ENCODE data around the gene UROS.

The UROS gene

GRCh38 chr10:125838802-125839575 is 15.9 kb upstream of the UROS start:
- Histone ChIP-seq H4K20me1 (ENCODE audit: insufficient read depth, low read length, poor library complexity, severe bottlenecking) (no peaks in the 10 kb centered on the region), H3F3A (ENCODE audit: low read depth) (no peaks in the 10 kb centered on the region), H3K9me3 (ENCODE audit: insufficient read depth, low read depth, low read length) (no peaks in the 10 kb centered on the region), H3K36me3 (ENCODE audit: insufficient read depth, low read length) (peaks cover 29% of the 10 kb centered on the region; the same call in 1 of the 2 replicates), H3K4me2 (ENCODE audit: low read depth, low read length, poor library complexity, severe bottlenecking) (no peak overlapping the region), H3K4me1 (ENCODE audit: insufficient read depth, low read length, poor library complexity, severe bottlenecking) (no peaks in the 10 kb centered on the region), H3K9ac (ENCODE audit: low read depth, low read length, poor library complexity, severe bottlenecking) (no peak overlapping the region), H3K27me3 (ENCODE audit: insufficient read depth, low read length, poor library complexity, severe bottlenecking) (no peaks in the 10 kb centered on the region), H2AFZ (ENCODE audit: low read length) (no peak overlapping the region), H3K4me3 (ENCODE audit: low read length, poor library complexity, severe bottlenecking) (no peak overlapping the region), H3K9me2 (replicated peaks; ENCODE audit: low read depth, low read length) (no peaks in the 10 kb centered on the region), H3K79me2 (ENCODE audit: insufficient read depth, low read length) (no peaks in the 10 kb centered on the region)
- TF ChIP-seq EZH2phosphoT487 (IDR thresholded peaks at IDR 0.05; ENCODE audit: borderline replicate concordance), result no peak
- TF ChIP-seq, protein P1, sequence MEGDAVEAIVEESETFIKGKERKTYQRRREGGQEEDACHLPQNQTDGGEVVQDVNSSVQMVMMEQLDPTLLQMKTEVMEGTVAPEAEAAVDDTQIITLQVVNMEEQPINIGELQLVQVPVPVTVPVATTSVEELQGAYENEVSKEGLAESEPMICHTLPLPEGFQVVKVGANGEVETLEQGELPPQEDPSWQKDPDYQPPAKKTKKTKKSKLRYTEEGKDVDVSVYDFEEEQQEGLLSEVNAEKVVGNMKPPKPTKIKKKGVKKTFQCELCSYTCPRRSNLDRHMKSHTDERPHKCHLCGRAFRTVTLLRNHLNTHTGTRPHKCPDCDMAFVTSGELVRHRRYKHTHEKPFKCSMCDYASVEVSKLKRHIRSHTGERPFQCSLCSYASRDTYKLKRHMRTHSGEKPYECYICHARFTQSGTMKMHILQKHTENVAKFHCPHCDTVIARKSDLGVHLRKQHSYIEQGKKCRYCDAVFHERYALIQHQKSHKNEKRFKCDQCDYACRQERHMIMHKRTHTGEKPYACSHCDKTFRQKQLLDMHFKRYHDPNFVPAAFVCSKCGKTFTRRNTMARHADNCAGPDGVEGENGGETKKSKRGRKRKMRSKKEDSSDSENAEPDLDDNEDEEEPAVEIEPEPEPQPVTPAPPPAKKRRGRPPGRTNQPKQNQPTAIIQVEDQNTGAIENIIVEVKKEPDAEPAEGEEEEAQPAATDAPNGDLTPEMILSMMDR (conservative IDR thresholded peaks at IDR 0.05; ENCODE audit: low read length), result no peak

DNA sequence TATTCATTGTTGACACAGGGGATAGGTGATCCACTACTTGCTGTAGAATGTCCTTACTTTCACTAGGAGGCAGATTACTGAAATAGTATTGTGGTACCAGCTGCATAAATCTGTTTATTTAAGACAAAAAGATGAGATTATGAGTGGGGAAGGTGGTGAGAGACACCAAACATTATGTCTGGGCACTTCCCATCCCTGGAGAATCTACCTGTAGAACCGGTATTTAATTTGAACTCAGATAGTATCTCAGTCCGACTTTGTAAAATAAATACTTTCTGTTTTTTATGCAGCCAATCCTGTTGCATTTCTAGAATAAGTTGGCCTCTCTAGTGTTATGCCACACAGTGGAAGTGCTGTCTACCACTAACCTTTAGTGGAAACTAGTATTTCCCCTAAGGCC is 13.7 kb upstream of the UROS start:
- H3K9me2 ChIP-seq (replicated peaks; ENCODE audit: low read depth, low read length), result no peaks in the 10 kb centered on the region
- no peak overlapping the region for H3K4me2 ChIP-seq (ENCODE audit: low read depth, low read length, poor library complexity, severe bottlenecking)
- H3K79me2 ChIP-seq (ENCODE audit: insufficient read depth, low read length), result no peaks in the 10 kb centered on the region
- no peaks in the 10 kb centered on the region for H4K20me1 ChIP-seq (ENCODE audit: insufficient read depth, low read length, poor library complexity, severe bottlenecking)
- no peak overlapping the region for H3K9ac ChIP-seq (ENCODE audit: low read depth, low read length, poor library complexity, severe bottlenecking)
- H3K36me3 ChIP-seq (ENCODE audit: insufficient read depth, low read length), result peaks cover 50% of the 10 kb centered on the region; the same call in 1 of the 2 replicates
- no peaks in the 10 kb centered on the region for H3K27me3 ChIP-seq (ENCODE audit: insufficient read depth, low read length, poor library complexity, severe bottlenecking)
- TF ChIP-seq EZH2phosphoT487 (IDR thresholded peaks at IDR 0.05; ENCODE audit: borderline replicate concordance), result no peak
- TF ChIP-seq, protein P1 (conservative IDR thresholded peaks at IDR 0.05; ENCODE audit: low read length), result no peak
- H3K9me3 ChIP-seq (ENCODE audit: insufficient read depth, low read depth, low read length), result no peaks in the 10 kb centered on the region
- no peak overlapping the region for H3K4me3 ChIP-seq (ENCODE audit: low read length, poor library complexity, severe bottlenecking)
- no peak overlapping the region for H2AFZ ChIP-seq (ENCODE audit: low read length)
- no peaks in the 10 kb centered on the region for H3F3A ChIP-seq (ENCODE audit: low read depth)
- no peaks in the 10 kb centered on the region for H3K4me1 ChIP-seq (ENCODE audit: insufficient read depth, low read length, poor library complexity, severe bottlenecking)

- Histone ChIP-seq H4K20me1 (ENCODE audit: insufficient read depth, low read length, poor library complexity, severe bottlenecking) (peaks cover 48% of the 10 kb centered on the region), H3K9me2 (replicated peaks; ENCODE audit: low read depth, low read length) (no peaks in the 10 kb centered on the region), H3K27me3 (ENCODE audit: insufficient read depth, low read length, poor library complexity, severe bottlenecking) (no peaks in the 10 kb centered on the region), H3F3A (ENCODE audit: low read depth) (no peaks in the 10 kb centered on the region), H3K4me3 (ENCODE audit: low read length, poor library complexity, severe bottlenecking) (no peak overlapping the region), H3K9ac (ENCODE audit: low read depth, low read length, poor library complexity, severe bottlenecking) (no peak overlapping the region), H3K79me2 (ENCODE audit: insufficient read depth, low read length) (peaks cover 52% of the 10 kb centered on the region), H3K4me2 (ENCODE audit: low read depth, low read length, poor library complexity, severe bottlenecking) (no peak overlapping the region), H3K4me1 (ENCODE audit: insufficient read depth, low read length, poor library complexity, severe bottlenecking) (peaks cover 22% of the 10 kb centered on the region), H3K36me3 (ENCODE audit: insufficient read depth, low read length) (peaks cover 61% of the 10 kb centered on the region), H3K9me3 (ENCODE audit: insufficient read depth, low read depth, low read length) (no peaks in the 10 kb centered on the region), H2AFZ (ENCODE audit: low read length) (no peak overlapping the region)
- TF ChIP-seq, protein P1 (conservative IDR thresholded peaks at IDR 0.05; ENCODE audit: low read length), result no peak
- TF ChIP-seq EZH2phosphoT487 (IDR thresholded peaks at IDR 0.05; ENCODE audit: borderline replicate concordance), result no peak
Observed at GRCh38 chr10:125828311-125828710, 5.3 kb upstream of the UROS start.

All from Loucy (cell line).